AG04450 (cell line): ENCODE results near the gene MAP3K15. TPM values are rescaled to one million over a fixed set of nuclear protein-coding genes. Genes with fewer than 3 reads are reported as not detected.
"Not testable (repeated sequence)": the region's sequence is repeated elsewhere in the genome, so short reads cannot be mapped to it uniquely, and the experiment has no call there.

Experiments
- CTCF ChIA-PET: fragments of 300-600, 350-600 bp; formaldehyde crosslinking; extraction: SDS; loops from one replicate; lab custom pipeline; 2022; ENCODE audit warnings: antibody characterized with exemption, inconsistent platforms; lab: Charles Lee
- POLR2A ChIA-PET: fragments of 350-600 bp; formaldehyde crosslinking; extraction: SDS; loops from one replicate; lab custom pipeline; 2021; ENCODE audit warnings: antibody characterized with exemption, inconsistent platforms; lab: Yijun Ruan, JAX
- DNase-seq: peaks from one replicate; pipeline ENCODE4 v3.0.0-alpha.2; 2011; ENCODE audit warnings: low read depth, low spot score
- H3K27ac ChIP-seq: one replicate; pipeline ENCODE4 v1.5.1; 2012; ENCODE audit warnings: low read depth, low read length, control low read depth
- H3K27me3 ChIP-seq: one replicate; pipeline ENCODE4 v1.6.0; 2012; ENCODE audit warnings: low read length; ENCODE audit not compliant: control insufficient read depth, insufficient read depth
- H3K4me3 ChIP-seq: 2 replicates; pipeline ENCODE4 v1.5.1; 2011; ENCODE audit warnings: mild to moderate bottlenecking, low read depth, low read length, control low read depth
- H3K9me3 ChIP-seq: 2 replicates; pipeline ENCODE4 v1.5.1; 2012; ENCODE audit warnings: low read length; ENCODE audit not compliant: control insufficient read depth, insufficient read depth
- CTCF ChIP-seq: IDR thresholded peaks from 2 replicates; pipeline ENCODE4 v1.5.1; 2011; ENCODE audit warnings: low read depth, low read length, control low read depth, inconsistent platforms
- polyA plus RNA-seq: library from polyadenylated mRNA; depleted of rRNA; stranded (reverse); fragments of >200 nt; gene quantifications from 2 replicates; pipeline ENCODE4 v1.2.3, GENCODE V29; 2011

Gene MAP3K15
- polyA plus RNA-seq, 1 experiment: 0.35 TPM

- ChIA-PET CTCF (no interaction called here), POLR2A (no interaction called here)
- no peaks in the 10 kb centered on the region for H3K9me3 ChIP-seq
- H3K27me3 ChIP-seq: no peaks in the 10 kb centered on the region
- no peak for DNase-seq
- no peak for TF ChIP-seq CTCF
- H3K27ac ChIP-seq: no peak overlapping the region
- no peak overlapping the region for H3K4me3 ChIP-seq
These were observed 74.6 kb downstream of the MAP3K15 start for GRCh38 chrX:19440713-19441112.

- CTCF ChIA-PET, H3K9me3 ChIP-seq, H3K27me3 ChIP-seq, DNase-seq, POLR2A ChIA-PET, H3K4me3 ChIP-seq, H3K27ac ChIP-seq: not testable (repeated sequence)
These were observed 92.6 kb downstream of the MAP3K15 start for GRCh38 chrX:19422661-19423060.

GRCh38 chrX:19410259-19410658 lies 105.0 kb downstream of the MAP3K15 start:
- CTCF ChIA-PET: no interaction called here
- Histone ChIP-seq H3K27me3 (no peaks in the 10 kb centered on the region), H3K27ac (no peak overlapping the region), H3K9me3 (no peaks in the 10 kb centered on the region), H3K4me3 (no peak overlapping the region)
- no peak for DNase-seq
- POLR2A ChIA-PET: no interaction called here
- no peak for TF ChIP-seq CTCF

- DNase-seq: no peak
- no peak overlapping the region for H3K4me3 ChIP-seq
- CTCF ChIA-PET: no interaction called here
- TF ChIP-seq CTCF: no peak
- no peak overlapping the region for H3K27ac ChIP-seq
- POLR2A ChIA-PET: no interaction called here
- H3K9me3 ChIP-seq: no peaks in the 10 kb centered on the region
- H3K27me3 ChIP-seq: no peaks in the 10 kb centered on the region
These were observed 111.6 kb downstream of the MAP3K15 start for GRCh38 chrX:19403696-19404095.

GRCh38 chrX:19392703-19393102 lies 122.6 kb downstream of the MAP3K15 start:
- DNase-seq: no peak
- H3K27me3 ChIP-seq: no peaks in the 10 kb centered on the region
- H3K4me3 ChIP-seq: no peak overlapping the region
- TF ChIP-seq CTCF: no peak
- H3K9me3 ChIP-seq: no peaks in the 10 kb centered on the region
- no peak overlapping the region for H3K27ac ChIP-seq
- POLR2A ChIA-PET: no interaction called here
- CTCF ChIA-PET: interaction anchor here (0.9 kb wide), 1 partner anchor 10 kb away, joined by 3 read pairs; no protein-coding TSS in a partner anchor

- CTCF ChIA-PET: interaction anchor here (1.1 kb wide), 1 partner anchor 10 kb away, joined by 3 read pairs; no protein-coding TSS in a partner anchor
These were observed 123.2 kb downstream of the MAP3K15 start for GRCh38 chrX:19392078-19392477.

More at GRCh38 chrX:19392078-19392477, 123.2 kb downstream of the MAP3K15 start:
- Histone ChIP-seq H3K27ac (no peak overlapping the region), H3K4me3 (no peak overlapping the region), H3K27me3 (no peaks in the 10 kb centered on the region), H3K9me3 (no peaks in the 10 kb centered on the region)
- POLR2A ChIA-PET: no interaction called here
- no peak for DNase-seq
- no peak for TF ChIP-seq CTCF
